AG04450 (cell line): ENCODE data around the gene CLIP3. TPM values are rescaled to one million over a fixed set of nuclear protein-coding genes. Genes with fewer than 3 reads are reported as not detected.

Experiments
- CTCF ChIA-PET: fragments of 300-600, 350-600 bp; formaldehyde crosslinking; extraction: SDS; loops from one replicate; lab custom pipeline; 2022; ENCODE audit warnings: antibody characterized with exemption, inconsistent platforms; lab: Charles Lee
- POLR2A ChIA-PET: fragments of 350-600 bp; formaldehyde crosslinking; extraction: SDS; loops from one replicate; lab custom pipeline; 2021; ENCODE audit warnings: antibody characterized with exemption, inconsistent platforms; lab: Yijun Ruan, JAX
- DNase-seq: peaks from one replicate; pipeline ENCODE4 v3.0.0-alpha.2; 2011; ENCODE audit warnings: low read depth, low spot score
- H3K27ac ChIP-seq: one replicate; pipeline ENCODE4 v1.5.1; 2012; ENCODE audit warnings: low read depth, low read length, control low read depth
- H3K27me3 ChIP-seq: one replicate; pipeline ENCODE4 v1.6.0; 2012; ENCODE audit warnings: low read length; ENCODE audit not compliant: control insufficient read depth, insufficient read depth
- H3K4me3 ChIP-seq: 2 replicates; pipeline ENCODE4 v1.5.1; 2011; ENCODE audit warnings: mild to moderate bottlenecking, low read depth, low read length, control low read depth
- H3K9me3 ChIP-seq: 2 replicates; pipeline ENCODE4 v1.5.1; 2012; ENCODE audit warnings: low read length; ENCODE audit not compliant: control insufficient read depth, insufficient read depth
- polyA minus RNA-seq: library from RNA; depleted of rRNA, polyadenylated mRNA; stranded (reverse); fragments of >200 nt; gene quantifications from 2 replicates; pipeline ENCODE4 v1.2.3, GENCODE V29; 2011; rRNA and poly(A)+ RNA removed
- polyA plus RNA-seq: library from polyadenylated mRNA; depleted of rRNA; stranded (reverse); fragments of >200 nt; gene quantifications from 2 replicates; pipeline ENCODE4 v1.2.3, GENCODE V29; 2011; rRNA removed
- TF ChIP-seq, protein P1 (sequence below): IDR thresholded peaks from 2 replicates; pipeline ENCODE4 v1.5.1; 2011; ENCODE audit warnings: low read depth, low read length, control low read depth, inconsistent platforms

The CLIP3 gene
- polyA plus RNA-seq (18.1 and 29.4 TPM in 2 replicates), polyA minus RNA-seq (31.0 and 47.2 TPM in 2 replicates)

DNA sequence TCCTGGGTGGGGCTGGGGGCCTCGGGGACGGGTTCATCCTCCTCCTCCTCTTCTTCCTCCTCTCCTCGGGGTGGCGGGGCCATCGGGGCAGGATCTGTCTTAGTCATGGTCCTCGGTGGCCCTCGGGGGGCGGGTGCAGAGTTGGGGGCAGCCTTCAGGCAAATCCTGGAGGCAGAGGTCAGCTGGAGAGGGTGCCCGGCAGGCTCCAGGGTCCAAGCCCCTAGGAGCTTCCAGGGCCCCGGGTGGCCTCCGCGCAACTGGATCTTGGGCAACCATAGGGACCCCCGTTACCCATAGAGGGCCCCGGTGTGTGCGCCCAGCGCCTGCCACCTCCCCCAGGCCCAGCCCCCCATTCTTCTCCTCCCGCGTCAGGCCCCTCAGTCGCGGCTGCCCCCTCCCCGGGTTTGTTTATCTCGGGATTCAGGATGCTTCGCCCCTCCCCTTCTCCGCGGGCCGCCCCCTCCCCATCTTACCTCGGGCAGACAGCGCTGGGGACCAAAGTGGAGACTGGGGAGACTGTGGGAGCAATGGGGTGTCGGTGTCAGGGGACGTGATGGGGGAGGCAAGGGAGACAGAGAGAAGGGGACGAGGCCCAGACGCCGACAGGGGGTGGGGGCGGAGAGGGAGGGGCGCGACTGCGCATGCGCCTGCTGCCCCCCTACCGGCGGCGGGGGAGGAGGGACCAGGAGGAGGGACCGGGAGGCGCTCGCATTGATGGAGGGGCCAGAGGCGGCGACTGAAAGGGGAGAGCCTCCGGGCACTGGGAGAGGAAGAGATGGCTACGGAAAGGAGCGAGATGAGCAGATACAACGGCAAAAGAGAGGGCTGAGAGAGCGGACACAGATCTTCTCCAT, at the start of gene CLIP3:
Gene CLIP3 (minus strand): TSS at position 623 of the 854 bp plus-strand sequence. CDS start 516 bp downstream, at position 107.
- Histone ChIP-seq H3K27me3 (no peaks in the 10 kb centered on the region), H3K4me3 (peak within 1 kb of the TSS; percentile 89), H3K27ac (no peak within 1 kb of the TSS), H3K9me3 (no peaks in the 10 kb centered on the region; the same call in 1 of the 2 replicates)
- TF ChIP-seq, protein P1, sequence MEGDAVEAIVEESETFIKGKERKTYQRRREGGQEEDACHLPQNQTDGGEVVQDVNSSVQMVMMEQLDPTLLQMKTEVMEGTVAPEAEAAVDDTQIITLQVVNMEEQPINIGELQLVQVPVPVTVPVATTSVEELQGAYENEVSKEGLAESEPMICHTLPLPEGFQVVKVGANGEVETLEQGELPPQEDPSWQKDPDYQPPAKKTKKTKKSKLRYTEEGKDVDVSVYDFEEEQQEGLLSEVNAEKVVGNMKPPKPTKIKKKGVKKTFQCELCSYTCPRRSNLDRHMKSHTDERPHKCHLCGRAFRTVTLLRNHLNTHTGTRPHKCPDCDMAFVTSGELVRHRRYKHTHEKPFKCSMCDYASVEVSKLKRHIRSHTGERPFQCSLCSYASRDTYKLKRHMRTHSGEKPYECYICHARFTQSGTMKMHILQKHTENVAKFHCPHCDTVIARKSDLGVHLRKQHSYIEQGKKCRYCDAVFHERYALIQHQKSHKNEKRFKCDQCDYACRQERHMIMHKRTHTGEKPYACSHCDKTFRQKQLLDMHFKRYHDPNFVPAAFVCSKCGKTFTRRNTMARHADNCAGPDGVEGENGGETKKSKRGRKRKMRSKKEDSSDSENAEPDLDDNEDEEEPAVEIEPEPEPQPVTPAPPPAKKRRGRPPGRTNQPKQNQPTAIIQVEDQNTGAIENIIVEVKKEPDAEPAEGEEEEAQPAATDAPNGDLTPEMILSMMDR = no peak
- POLR2A ChIA-PET = no interaction called here
- CTCF ChIA-PET = no interaction called here
- DNase-seq = peak; percentile 32

DNA sequence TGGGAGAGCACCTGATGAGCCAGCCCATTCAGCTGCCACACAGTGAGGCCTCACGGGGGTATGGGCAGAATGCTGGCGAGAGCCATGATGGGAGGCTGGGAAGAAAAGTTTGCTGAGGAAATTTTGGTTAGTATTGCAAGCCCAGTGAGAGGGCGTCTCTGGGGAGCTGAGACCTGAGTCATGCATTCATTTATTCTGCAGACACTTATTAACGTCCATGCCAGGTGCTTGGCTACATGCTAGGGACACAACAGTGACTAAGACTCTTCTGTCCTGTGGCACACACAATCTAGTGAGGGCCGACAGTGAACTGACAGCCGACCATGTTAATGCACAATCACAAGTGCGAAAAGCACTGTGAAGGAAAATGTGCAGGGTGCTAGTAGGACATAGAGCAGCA, 49.2 kb upstream of the CLIP3 start:
- ChIA-PET CTCF (interaction anchor here (0.6 kb wide), 1 partner anchor 82 kb away, joined by 6 read pairs; no protein-coding TSS in a partner anchor), POLR2A (no interaction called here)
- TF ChIP-seq, protein P1 = no peak
- Histone ChIP-seq H3K9me3 (no peaks in the 10 kb centered on the region), H3K27me3 (no peaks in the 10 kb centered on the region), H3K4me3 (no peak overlapping the region), H3K27ac (no peak overlapping the region)
- DNase-seq = no peak

DNA sequence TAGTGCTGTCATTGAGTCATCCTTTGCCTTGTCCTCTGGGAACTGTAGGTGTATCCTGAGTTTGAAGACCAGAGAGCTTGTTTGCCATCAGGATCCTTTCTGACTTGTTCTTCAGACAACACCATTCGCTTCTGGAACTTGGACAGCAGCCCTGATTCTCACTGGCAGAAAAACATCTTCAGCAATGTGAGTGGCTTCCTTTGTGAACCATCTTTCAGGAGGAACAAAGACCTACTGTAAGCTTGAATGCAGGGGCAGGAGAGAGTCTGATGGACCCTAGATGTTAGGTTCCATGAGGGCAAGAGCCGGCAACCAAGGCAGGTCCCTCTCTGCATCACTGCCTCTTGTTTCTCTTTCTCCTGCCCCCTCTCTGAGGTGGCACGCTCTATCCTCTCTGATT, 48.7 kb upstream of the CLIP3 start:
- H3K4me3 ChIP-seq = no peak overlapping the region
- POLR2A ChIA-PET = no interaction called here
- no peak overlapping the region for H3K27ac ChIP-seq
- no peak for DNase-seq
- TF ChIP-seq, protein P1 = no peak
- no peaks in the 10 kb centered on the region for H3K27me3 ChIP-seq
- H3K9me3 ChIP-seq = no peaks in the 10 kb centered on the region
- CTCF ChIA-PET = no interaction called here

GRCh38 chr19:36079389-36079945, 46.8 kb upstream of the CLIP3 start:
- DNase-seq = no peak
- ChIA-PET POLR2A (no interaction called here), CTCF (interaction anchor here (1.7 kb wide), 1 partner anchor 25 kb away, joined by 3 read pairs; the partner anchor contains the start of gene THAP8)
- H3K4me3 ChIP-seq = no peak overlapping the region
- TF ChIP-seq, protein P1 = no peak
- H3K27me3 ChIP-seq = no peaks in the 10 kb centered on the region
- H3K27ac ChIP-seq = no peak overlapping the region
- H3K9me3 ChIP-seq = no peaks in the 10 kb centered on the region
